RPMI7951 (cell line): ENCODE measurements around the gene CCDC137. TPM values are rescaled to one million over a fixed set of nuclear protein-coding genes. Genes with fewer than 3 reads are reported as not detected.
A peak's percentile ranks its signal among the peaks of the same experiment; 100 is the strongest.
"Not testable (repeated sequence)": the region's sequence is repeated elsewhere in the genome, so short reads cannot be mapped to it uniquely, and the experiment has no call there.

ENCODE experiments used
- DNase-seq: peaks from one replicate; pipeline ENCODE4 v3.0.0-alpha.2; 2012; ENCODE audit warnings: low read depth
- total RNA-seq: library from RNA; depleted of rRNA; stranded (reverse); fragments of >200 nt; shearing (Covaris generic); gene quantifications from 2 replicates; pipeline ENCODE4 v1.2.3, GENCODE V29; 2014; rRNA removed

Gene CCDC137, protein sequence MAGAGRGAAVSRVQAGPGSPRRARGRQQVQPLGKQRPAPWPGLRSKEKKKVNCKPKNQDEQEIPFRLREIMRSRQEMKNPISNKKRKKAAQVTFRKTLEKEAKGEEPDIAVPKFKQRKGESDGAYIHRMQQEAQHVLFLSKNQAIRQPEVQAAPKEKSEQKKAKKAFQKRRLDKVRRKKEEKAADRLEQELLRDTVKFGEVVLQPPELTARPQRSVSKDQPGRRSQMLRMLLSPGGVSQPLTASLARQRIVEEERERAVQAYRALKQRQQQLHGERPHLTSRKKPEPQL
- 7.7 and 14.1 TPM in 2 replicates for total RNA-seq

DNA sequence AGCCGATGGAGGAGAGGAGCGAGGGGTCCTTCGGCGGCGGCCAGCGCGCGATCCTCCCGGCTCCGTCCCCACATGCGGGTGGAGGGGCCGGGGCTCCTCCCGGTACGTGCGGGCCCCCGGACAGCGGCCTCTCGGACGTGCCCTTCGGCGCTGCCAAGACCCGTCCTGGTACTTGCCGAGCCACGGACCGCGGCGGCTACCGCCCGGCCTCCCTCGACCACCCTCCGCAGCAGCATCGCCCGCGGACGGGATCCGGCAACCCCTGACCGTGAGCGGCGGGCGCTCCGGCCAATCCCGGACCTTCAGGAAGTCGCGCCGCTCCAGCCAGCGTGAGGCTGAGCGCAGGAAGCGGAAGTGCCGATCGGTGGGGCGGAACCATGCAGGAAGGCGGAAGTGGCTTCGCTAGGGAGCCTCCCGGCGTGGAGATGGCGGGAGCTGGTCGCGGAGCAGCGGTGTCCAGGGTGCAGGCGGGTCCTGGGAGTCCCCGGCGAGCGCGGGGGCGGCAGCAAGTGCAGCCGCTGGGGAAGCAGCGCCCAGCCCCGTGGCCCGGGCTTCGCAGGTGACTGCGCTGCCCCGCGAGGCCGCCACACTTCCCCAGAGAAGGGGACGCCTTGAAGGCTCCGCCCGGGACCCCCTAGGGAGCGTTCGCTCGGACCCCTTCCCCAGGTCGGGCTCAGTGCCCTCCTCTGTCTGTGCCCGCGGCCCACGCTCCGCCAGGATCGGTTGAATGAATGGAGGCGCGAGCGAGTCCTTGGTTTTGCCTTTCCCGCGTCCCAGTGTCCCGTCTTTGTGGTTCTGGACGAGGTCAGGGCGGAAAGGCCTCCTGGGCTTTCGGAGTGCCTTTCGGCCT is at the start of gene CCDC137, which contains the start of gene OXLD1:
CCDC137 (plus strand) TSS at position 396 of the 850 bp plus-strand sequence; CDS start at position 426, 30 bp downstream.
OXLD1 (minus strand) TSS at position 264 of the 850 bp plus-strand sequence; CDS start at position 236, 28 bp downstream.
- peak; percentile 94 for DNase-seq

DNA sequence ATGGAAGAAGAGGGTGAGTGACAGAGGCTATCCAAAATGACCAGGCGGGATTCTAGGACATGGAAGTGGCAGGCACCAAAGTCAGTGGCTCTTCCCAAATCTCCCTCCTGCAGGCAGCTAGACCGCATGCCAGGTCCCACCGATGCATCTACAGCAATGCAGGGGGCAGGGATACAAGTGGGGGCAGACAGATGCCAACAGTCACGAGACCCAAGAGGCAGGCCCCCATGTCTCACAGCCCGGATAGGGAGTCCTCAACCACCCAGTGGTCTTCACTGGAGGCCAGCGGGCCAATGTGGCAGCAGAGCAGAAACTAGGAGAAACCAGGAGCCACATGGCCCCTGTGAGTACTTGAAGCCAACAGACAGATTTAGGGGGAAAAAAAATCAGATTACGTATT is 49.7 kb upstream of the CCDC137 start:
- DNase-seq, result no peak

DNA sequence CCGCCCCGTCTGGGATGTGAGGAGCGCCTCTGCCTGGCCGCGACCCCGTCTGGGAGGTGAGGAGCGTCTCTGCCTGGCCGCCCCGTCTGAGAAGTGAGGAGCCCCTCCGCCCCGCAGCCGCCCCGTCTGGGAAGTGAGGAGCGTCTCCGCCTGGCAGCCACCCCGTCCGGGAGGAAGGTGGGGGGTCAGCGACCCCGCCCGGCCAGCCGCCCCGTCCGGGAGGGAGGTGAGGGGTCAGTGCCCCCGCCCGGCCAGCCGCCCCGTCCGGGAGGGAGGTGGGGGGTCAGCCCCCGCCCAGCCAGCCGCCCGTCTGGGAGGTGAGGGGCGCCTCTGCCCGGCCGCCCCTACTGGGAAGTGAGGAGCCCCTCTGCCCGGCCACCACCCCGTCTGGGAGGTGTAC is 48.2 kb upstream of the CCDC137 start:
- not testable (repeated sequence) for DNase-seq

DNA sequence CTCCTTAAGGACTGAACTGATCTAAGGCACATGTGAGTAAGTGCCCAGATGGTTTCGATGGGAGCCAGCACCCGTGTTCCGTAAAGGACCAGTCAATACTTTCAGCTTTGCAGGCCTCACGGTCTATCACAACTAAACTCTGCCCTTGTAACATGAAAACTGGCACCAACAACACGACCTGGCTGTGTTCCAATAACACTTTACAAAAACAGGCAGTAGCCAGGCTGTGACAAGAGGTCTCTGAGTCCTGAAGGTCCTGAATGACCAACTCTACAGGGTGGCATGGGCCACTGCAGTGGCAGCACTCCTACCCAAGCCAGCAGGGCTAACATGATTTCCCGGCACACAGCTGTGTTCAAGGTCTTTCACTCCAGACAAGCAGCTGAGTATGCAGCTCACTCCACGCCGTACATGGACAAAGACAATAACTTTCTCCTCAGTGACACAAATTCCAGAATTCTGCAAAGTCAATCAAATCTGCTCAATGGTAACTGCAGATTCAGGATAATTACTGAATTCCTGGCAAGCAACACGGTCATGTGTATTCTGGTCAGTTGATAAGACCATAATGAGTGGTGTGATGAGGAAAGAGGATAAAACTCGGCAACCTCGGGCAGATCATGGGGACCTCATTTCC is 44.9 kb upstream of the CCDC137 start:
- no peak for DNase-seq

DNA sequence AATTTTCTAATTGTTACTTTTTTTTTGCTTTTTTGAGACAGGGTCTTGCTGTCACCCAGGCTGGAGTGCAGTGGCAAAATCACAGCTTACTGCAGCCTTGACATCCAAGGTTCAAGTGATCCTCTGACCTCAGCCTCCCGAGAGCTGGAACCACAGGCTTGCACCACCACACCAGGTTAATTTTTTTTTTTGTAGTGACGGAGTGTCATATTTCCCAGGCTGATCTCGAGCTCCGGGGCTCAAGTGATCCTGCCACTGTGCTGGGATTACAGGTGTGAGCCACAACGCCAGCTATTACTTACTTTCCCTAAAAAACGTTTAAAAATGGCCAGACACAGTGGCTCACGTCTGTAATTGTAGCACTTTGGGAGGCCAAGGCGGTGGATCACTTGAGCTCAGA is 36.3 kb upstream of the CCDC137 start:
- no peak for DNase-seq

DNA sequence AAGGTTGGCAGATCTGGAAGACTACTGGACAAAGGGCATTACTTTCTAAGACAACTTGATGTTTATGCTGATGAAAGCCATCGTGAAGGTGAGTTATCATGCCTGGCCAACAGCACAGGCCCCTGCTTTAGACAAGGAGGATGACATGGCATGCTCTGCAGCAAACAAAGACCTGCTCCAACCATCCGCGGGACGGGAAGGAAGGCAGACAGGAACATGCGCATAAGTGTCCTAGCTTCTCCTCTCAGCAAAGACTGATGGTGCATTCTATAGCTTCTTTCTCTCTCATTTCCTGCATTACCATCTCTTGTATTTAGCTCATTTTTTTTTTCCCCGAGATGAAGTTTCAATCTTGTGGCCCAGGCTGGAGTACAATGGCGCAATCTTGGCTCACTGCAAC is 35.1 kb upstream of the CCDC137 start:
- DNase-seq, result no peak

DNA sequence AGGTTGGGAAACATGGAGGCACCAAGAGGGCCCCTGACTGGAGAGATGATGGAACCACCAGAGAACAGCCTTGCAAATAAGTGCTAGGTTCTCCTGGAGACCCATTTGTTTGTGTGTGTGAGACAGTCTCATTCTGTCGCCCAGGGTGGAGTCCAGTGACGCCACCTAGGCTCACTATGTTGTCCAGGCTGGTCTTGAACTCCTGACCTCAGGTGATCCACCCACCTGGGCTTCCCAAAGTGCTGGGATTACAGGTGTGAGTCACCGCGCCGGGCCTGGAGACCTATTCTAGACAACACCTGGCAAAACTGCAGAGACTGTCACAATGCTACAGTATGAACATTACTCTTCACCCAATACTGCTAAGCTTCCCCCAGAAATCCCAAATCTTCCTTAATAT is 31.1 kb upstream of the CCDC137 start:
- no peak for DNase-seq

DNA sequence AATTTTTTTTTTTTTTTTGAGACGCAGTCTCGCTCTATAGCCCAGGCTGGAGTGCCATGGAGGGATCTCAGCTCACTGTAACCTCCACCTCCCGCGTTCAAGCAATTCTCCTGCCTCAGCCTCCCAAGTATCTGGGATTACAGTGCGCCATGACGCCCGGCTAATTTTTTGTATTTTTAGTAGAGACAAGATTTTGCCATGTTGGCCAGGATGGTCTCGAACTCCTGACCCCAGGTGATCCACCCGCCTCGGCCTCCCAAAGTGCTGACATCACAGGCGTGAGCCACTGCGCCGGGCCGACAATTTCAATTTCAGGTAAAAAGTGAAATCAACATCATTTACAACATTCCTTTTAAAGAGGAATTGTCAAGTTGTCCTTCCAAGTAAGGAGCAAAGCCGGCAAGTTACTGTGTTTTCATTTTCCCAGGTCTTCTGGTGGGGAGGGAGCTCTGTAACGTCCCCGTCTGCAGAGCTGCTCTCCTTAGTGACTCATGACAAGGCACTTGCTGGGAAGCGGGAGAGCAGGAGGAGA is 30.5 kb upstream of the CCDC137 start:
- DNase-seq, result peak; percentile 60

DNA sequence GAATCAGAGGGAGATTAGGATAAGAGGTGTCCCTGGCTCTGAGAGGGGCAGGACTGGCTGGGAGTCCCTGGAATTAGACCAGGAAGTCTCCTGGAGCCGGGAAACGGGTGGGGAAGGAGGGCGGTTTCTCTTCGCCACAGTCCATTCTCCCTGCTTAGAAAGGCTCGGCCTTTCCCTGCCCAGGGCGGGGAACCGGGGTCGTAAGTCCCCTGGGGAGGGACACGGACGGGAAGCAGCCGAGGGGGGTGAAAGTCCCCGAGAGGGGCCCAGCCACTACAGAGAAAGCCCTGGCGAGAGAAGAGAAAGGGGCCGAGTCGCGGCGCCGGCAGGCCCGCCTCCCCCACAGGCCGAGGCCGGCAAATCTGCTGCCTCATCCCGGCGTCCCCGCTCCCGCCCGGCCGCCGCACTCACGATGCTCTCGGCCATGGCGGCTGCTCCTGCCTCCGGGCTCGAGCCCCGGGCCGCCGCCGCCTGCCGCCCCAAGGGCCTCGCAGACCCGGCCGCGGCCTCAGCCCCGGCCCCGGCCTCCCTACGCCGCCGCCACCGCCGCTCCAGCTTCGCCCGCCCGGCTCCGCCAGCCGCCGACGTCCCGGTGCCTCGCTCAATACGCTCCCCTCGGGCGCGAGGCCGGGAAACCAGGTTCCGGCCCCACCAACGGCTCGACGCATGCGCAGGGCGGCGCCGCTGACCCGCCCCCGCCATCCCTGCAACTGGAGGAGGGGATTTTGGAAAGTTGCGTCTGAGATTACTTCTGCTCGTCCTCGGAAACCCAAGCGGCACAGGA is 29.8 kb upstream of the CCDC137 start, which contains the start of the genes NPLOC4 and TSPAN10:
NPLOC4 (minus strand) TSS at position 608 of the 784 bp plus-strand sequence; CDS start at position 426, 182 bp downstream.
TSPAN10 (plus strand) TSS at position 692 of the 784 bp plus-strand sequence. CDS start 5,217 bp downstream, outside the sequence.
- DNase-seq, result peak; percentile 80

DNA sequence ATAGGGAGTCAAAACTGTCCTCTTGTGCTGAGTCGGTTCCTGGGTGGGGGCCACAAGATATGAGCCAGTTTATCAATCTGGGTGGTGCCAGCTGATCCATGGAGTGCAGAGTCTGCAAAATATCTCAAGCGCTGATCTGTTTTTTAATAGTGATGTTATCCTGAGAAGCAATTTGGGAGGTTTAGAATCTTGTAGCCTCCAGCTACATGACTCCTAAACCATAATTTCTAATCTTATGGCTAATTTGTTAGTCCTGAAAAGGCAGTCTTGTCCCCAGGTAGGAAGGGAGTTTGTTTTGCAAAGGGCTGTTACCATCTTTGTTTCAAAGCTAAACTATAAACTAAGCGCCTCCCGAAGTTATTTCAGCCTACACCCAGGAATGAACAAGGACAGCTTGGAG is 27.9 kb upstream of the CCDC137 start:
- DNase-seq, result no peak

DNA sequence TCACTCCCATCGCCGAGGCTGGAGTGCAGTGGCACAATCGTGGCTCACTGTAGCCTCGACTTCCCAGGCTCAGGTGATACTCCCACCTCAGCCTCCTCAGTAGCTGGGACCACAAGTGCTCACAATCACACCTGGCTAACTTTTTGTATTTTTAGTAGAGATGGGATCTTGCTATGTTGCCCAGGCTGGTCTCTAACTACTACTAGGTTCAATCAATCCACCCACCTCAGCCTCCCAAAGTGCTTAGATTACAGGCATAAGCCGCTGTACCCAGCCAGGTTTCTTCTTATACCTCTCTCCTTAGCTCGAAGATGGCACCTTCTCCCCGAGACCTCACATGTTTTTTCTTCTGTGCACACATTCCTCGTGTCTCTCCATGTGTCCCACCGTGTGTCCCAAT is 26.5 kb upstream of the CCDC137 start:
- no peak for DNase-seq

DNA sequence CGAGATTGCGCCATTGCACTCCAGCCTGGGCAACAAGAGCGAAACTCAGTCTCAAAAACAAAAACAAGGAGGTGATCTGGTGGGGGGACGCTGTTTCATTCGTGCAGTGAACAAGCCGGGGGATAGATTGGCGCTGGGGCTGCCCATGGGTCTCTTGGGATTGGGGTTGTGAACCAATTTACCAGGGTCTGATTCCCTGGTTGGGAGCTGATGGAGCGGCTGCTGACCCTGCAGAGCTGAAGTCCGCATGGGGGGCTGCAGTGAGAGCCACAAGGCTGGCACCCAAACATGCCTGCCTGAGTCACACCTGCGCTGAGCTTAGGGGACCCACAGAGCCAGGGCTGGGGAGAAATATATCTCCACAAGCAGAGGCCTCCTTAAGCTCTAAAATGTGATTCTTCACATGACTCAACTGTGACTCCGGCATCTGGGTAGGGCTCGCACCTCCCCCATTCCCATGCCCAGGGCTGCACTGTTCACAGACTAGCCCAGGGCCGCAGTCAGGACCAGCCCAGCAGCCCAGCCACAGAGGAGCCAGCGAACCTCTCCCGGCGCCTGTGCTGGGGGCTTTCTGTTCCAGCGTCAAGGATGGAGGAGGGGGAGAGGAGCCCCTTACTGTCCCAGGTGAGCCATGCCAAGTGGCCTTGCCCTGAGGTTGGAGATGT is 24.6 kb upstream of the CCDC137 start:
- peak; percentile 63 for DNase-seq

DNA sequence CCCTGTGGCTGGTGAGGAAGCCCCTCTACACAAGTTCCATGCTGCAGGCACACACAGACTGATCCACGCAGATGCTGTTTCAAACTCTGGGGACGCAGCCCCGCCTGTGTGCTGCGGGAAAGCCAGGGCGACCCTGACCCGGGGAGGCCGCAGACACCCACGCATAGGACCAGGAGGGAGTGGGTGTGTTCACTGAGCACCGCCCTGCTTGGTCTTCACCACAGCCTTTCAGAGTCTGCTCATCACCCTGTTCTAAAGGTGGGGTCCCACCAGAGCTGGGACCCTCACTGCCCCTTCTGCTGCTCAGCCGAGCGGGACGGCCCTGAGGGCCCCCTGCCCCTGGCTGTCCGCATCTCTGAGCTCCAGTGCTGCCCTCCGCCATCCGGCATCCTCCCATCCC is 22.0 kb upstream of the CCDC137 start:
- DNase-seq, result no peak

DNA sequence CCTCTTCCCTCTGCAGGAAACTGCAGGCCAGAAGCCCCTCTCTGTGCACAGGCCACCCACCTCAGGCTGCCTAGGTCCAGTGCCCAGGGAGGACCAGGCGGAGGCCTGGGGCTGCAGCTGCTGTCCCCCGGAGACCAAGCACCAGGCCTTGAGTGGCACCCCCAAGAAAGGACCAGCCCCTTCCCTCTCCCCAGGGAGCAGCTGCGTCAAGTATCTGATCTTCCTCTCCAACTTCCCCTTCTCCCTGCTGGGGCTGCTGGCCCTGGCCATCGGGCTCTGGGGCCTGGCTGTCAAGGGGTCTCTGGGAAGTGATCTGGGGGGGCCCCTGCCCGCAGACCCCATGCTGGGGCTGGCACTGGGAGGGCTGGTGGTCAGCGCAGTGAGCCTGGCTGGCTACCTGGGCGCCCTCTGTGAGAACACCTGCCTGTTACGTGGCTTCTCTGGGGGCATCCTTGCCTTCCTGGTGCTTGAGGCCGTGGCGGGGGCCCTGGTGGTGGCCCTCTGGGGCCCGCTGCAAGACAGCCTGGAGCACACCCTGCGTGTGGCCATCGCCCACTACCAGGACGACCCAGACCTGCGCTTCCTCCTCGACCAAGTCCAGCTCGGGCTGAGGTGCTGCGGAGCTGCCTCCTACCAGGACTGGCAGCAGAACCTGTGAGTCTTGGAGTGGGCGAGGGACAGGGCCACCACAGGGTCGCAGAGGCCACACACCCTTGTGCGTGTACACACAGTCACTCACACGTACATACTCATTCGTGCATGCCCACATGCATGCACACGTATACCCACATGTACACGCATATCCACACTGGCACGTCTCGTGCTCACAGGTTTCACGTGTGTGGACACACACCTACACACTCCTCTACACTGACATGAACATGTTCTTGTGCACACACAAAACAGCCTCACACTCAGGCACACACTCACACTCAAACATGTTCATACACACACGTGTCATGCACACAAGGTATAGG is 21.3 kb upstream of the CCDC137 start:
- DNase-seq, result no peak

DNA sequence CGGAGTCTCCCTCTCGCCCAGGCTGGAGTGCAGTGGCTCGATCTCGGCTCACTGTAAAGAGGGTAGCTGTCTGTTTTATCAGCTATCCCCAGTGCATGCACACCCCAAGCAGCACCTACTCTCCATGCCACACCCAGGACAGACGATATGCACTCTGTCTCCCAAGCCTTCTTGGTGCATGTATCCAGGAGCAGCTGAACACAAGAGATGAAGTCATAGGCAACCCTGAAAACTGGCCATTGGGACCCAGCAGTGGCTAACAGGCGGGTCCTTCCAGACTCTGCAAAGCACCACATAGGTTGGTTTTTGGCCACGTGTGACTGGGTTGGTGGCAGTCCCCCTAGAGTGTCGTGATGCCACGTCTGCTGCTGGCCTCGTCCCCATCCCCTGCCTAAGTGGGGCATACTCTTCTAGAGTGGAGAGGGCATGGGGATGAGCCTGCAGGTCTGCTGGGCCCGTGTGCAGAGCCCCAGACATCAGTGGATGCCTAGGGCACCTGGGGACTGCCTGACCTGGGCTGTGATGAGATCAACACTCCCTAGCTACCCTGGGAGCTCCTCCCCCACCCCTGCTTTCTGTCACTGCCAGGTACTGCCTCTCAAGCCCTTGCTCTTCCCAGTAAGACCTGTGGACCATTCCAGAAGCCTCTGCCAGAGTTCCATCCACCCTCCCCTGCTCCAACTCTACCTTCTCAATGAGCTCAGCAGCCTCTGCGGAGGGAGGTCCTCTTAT is 19.5 kb upstream of the CCDC137 start:
- no peak for DNase-seq

DNA sequence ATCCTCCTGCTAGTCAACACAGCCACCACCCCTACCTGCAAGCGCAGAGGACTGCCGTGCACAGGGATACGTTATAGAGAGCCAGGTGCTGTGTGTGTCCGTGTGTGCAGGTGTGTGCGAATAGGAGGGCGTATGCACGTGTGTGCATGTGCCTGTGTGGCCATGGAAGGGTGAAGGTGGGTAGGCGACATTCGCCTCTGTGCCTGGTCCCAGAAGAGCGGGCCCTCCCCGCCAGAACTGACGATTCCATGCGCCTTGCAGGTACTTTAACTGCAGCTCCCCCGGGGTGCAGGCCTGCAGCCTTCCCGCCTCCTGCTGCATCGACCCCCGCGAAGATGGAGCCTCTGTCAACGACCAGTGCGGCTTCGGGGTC is 18.9 kb upstream of the CCDC137 start:
- no peak for DNase-seq

DNA sequence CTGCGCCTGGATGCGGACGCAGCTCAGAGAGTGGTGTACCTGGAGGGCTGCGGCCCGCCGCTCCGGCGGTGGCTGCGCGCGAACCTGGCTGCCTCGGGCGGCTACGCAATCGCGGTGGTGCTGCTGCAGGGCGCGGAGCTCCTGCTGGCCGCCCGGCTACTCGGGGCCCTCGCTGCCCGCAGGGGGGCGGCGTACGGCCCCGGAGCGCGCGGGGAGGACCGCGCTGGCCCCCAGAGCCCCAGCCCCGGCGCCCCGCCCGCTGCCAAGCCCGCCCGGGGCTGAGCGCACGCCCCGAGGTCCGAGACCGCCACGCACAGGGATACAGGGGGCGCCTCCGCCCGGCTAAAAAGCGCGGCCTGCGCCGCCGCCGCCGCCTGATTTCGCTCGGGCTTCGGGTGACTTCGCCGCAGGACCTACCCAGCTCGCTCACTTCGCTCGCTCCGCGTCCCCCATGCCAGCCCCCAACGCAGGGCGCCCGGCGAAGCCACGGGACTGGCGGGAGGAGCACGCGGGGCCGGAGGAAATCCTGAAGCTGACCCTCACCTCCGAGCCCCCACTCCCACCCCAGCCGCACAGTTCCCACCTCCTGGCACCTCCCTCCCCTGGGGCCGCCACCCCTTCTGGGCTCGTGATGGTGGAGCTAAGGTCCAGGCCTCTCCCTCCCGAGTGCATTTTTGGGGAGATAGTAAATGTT is 18.4 kb upstream of the CCDC137 start:
- DNase-seq, result no peak

DNA sequence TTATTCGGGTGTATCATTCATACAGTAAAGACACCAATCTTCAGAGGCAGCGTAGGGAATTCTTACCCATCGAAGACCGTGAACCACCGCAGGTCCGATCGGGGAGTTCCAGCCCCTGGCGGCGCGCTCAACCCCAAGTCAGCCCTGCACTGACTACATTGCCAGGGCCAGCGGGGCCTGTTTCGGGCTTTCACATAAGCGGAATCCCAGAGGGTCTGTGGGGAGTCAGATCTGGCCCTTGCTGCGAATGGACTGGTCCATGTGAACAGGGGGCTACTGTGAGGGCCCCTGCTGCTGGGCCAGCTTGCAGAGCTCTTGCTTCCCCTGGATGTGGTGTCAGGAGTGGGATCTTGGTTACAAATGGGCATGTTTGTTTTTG is 17.8 kb upstream of the CCDC137 start:
- no peak for DNase-seq
